Vagina (tissue), 2 donors: ENCODE measurements around the gene ERMP1.
A peak's percentile ranks its signal among the peaks of the same experiment; 100 is the strongest.

ENCODE experiments used
- POLR2A ChIP-seq, 2 donors: fragments of 450-650 bp; IDR thresholded peaks; one replicate each; pipeline ENCODE4 v1.6.1; 2017; ENCODE audit warnings: antibody characterized with exemption in 2 of 2, mild to moderate bottlenecking in 2 of 2, moderate library complexity in 2 of 2
- POLR2AphosphoS5 ChIP-seq, 2 donors: sonication (generic); formaldehyde crosslinking; IDR thresholded peaks; one replicate each; pipeline ENCODE4 v1.9.0; 2017; ENCODE audit warnings: antibody characterized with exemption in 2 of 2, mild to moderate bottlenecking in 2 of 2, low read depth in 1 of 2; ENCODE audit not compliant: insufficient read depth in 1 of 2
- TF ChIP-seq, protein P1 (sequence below), 3 experiments: fragments of 450-650 bp in 2 of 3; fragments of 200-600 bp in 1 of 3; sonication (generic) in 1 of 3; IDR thresholded peaks; one replicate each; pipeline ENCODE4 v1.5.1; 2017 to 2019; ENCODE audit warnings: antibody characterized with exemption in 3 of 3, mild to moderate bottlenecking in 2 of 3, moderate library complexity in 2 of 3

DNA sequence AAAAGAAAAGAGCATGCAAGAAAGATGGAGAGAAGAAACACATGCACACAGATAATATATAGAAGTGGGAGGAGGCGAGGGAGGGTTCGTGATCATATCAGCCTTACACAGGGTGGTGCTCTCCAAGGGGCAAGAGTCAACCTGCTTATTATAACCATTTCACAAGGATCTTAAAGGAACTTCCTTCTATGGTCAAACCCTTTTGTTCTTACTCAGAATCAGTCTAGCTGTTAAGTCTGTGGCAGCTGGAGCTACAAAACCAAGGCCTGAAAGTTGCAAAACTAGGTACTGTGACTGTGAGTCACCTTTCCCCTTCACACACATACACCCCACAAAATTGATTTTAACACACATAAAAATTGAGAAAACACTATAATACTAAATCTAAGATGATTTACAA lies 18.5 kb upstream of the ERMP1 start:
- TF ChIP-seq, protein P1, sequence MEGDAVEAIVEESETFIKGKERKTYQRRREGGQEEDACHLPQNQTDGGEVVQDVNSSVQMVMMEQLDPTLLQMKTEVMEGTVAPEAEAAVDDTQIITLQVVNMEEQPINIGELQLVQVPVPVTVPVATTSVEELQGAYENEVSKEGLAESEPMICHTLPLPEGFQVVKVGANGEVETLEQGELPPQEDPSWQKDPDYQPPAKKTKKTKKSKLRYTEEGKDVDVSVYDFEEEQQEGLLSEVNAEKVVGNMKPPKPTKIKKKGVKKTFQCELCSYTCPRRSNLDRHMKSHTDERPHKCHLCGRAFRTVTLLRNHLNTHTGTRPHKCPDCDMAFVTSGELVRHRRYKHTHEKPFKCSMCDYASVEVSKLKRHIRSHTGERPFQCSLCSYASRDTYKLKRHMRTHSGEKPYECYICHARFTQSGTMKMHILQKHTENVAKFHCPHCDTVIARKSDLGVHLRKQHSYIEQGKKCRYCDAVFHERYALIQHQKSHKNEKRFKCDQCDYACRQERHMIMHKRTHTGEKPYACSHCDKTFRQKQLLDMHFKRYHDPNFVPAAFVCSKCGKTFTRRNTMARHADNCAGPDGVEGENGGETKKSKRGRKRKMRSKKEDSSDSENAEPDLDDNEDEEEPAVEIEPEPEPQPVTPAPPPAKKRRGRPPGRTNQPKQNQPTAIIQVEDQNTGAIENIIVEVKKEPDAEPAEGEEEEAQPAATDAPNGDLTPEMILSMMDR (IDR thresholded peaks at IDR 0.05): no peak
- TF ChIP-seq POLR2A (IDR thresholded peaks at IDR 0.05): no peak
- peak in 1 of 2 donors; percentile 64 for TF ChIP-seq POLR2AphosphoS5 (IDR thresholded peaks at IDR 0.05; ENCODE audit: insufficient read depth in 1 of 2, low read depth in 1 of 2)
